Liver (tissue), 9 donors: ENCODE measurements around the gene TYSND1. TPM values are rescaled to one million over a fixed set of nuclear protein-coding genes. Genes with fewer than 3 reads are reported as not detected.

Experiments
- DNase-seq: peaks from one replicate; pipeline ENCODE4 v3.0.0-alpha.2; 2017; ENCODE audit warnings: low spot score
- H3K27ac ChIP-seq, 2 donors: one replicate each; pipeline ENCODE4 v1.7.0; 2013; ENCODE audit warnings: inconsistent platforms in 2 of 2, low read length in 2 of 2, control low read depth in 1 of 2, low read depth in 1 of 2, mild to moderate bottlenecking in 1 of 2
- H3K27me3 ChIP-seq, 4 donors: one replicate each; pipeline versions ENCODE4 v1.6.1 to v1.7.0; 2013; ENCODE audit warnings: low read length in 3 of 4, inconsistent platforms in 1 of 4, mild to moderate bottlenecking in 1 of 4, moderate library complexity in 1 of 4; ENCODE audit not compliant: control insufficient read depth in 4 of 4, insufficient read depth in 4 of 4
- H3K36me3 ChIP-seq, 4 donors: one replicate each; pipeline versions ENCODE4 v1.6.1 to v1.7.0; 2013; ENCODE audit warnings: low read length in 3 of 4, mild to moderate bottlenecking in 3 of 4, low read depth in 1 of 4, moderate library complexity in 1 of 4; ENCODE audit not compliant: control insufficient read depth in 4 of 4, insufficient read depth in 3 of 4
- H3K4me1 ChIP-seq, 4 donors: one replicate each; pipeline versions ENCODE4 v1.6.1 to v1.7.0; 2013; ENCODE audit warnings: low read length in 3 of 4, mild to moderate bottlenecking in 3 of 4, moderate library complexity in 1 of 4; ENCODE audit not compliant: control insufficient read depth in 4 of 4, insufficient read depth in 4 of 4
- H3K4me3 ChIP-seq, 3 donors: one replicate each; pipeline versions ENCODE4 v1.6.1 to v1.7.0; 2013; ENCODE audit warnings: low read length in 3 of 3, control low read depth in 1 of 3, low read depth in 1 of 3, mild to moderate bottlenecking in 1 of 3
- H3K9ac ChIP-seq, 2 donors: one replicate each; pipeline ENCODE4 v1.7.0; 2013; ENCODE audit warnings: low read length in 2 of 2, mild to moderate bottlenecking in 2 of 2, moderate library complexity in 2 of 2, control low read depth in 1 of 2, low read depth in 1 of 2
- H3K9me3 ChIP-seq, 4 donors: one replicate each; pipeline versions ENCODE4 v1.6.1 to v1.7.0; 2013; ENCODE audit warnings: low read length in 3 of 4; ENCODE audit not compliant: control insufficient read depth in 4 of 4
- ATF3 ChIP-seq: IDR thresholded peaks from 2 replicates; pipeline ENCODE4 v1.6.1; 2016; ENCODE audit warnings: antibody characterized with exemption
- CTCF ChIP-seq: fragments of 150-350 bp; IDR thresholded peaks from 2 replicates; pipeline ENCODE4 v1.5.1; 2017; ENCODE audit warnings: improper control_type of control experiment, low read depth, low read length; ENCODE audit not compliant: missing input control
- EGR1 ChIP-seq, 2 donors: IDR thresholded peaks; 2 replicates each; pipeline ENCODE4 v1.6.1; 2016 to 2018; ENCODE audit warnings: antibody characterized with exemption in 2 of 2, low read depth in 2 of 2
- FOXA1 ChIP-seq: IDR thresholded peaks from 2 replicates; pipeline ENCODE4 v1.6.1; 2016; ENCODE audit warnings: antibody characterized with exemption
- FOXA2 ChIP-seq: IDR thresholded peaks from 2 replicates; pipeline ENCODE4 v1.6.1; 2016; ENCODE audit warnings: antibody characterized with exemption
- GABPA ChIP-seq, 2 donors: IDR thresholded peaks in 1 of 2; conservative IDR thresholded peaks in 1 of 2; 2 replicates each; pipeline ENCODE4 v1.6.1; 2016; ENCODE audit warnings: antibody characterized with exemption in 2 of 2, mild to moderate bottlenecking in 1 of 2, moderate library complexity in 1 of 2
- HNF4A ChIP-seq, 2 donors: conservative IDR thresholded peaks; 2 replicates each; pipeline ENCODE4 v1.6.1; 2016; ENCODE audit warnings: antibody characterized with exemption in 2 of 2, mild to moderate bottlenecking in 2 of 2
- HNF4G ChIP-seq: IDR thresholded peaks from 2 replicates; pipeline ENCODE4 v1.6.1; 2016; ENCODE audit warnings: antibody characterized with exemption
- JUND ChIP-seq, 2 donors: IDR thresholded peaks; 2 replicates each; pipeline ENCODE4 v1.6.1; 2016; ENCODE audit warnings: antibody characterized with exemption in 2 of 2
- MAX ChIP-seq: IDR thresholded peaks from 2 replicates; pipeline ENCODE4 v1.6.1; 2016; ENCODE audit warnings: antibody characterized with exemption
- NR2F2 ChIP-seq: IDR thresholded peaks from 2 replicates; pipeline ENCODE4 v1.6.1; 2016; ENCODE audit warnings: antibody characterized with exemption
- RAD21 ChIP-seq, 2 donors: IDR thresholded peaks; 2 replicates each; pipeline ENCODE4 v1.6.1; 2016; ENCODE audit warnings: antibody characterized with exemption in 2 of 2, mild to moderate bottlenecking in 2 of 2
- REST ChIP-seq: IDR thresholded peaks from 2 replicates; pipeline ENCODE4 v1.6.1; 2016; ENCODE audit warnings: antibody characterized with exemption, mild to moderate bottlenecking
- RXRA ChIP-seq, 2 donors: IDR thresholded peaks; 2 replicates each; pipeline ENCODE4 v1.6.1; 2017 to 2018; ENCODE audit warnings: antibody characterized with exemption in 2 of 2, mild to moderate bottlenecking in 1 of 2
- SP1 ChIP-seq: IDR thresholded peaks from 2 replicates; pipeline ENCODE4 v1.6.1; 2018; ENCODE audit warnings: antibody characterized with exemption, mild to moderate bottlenecking
- TAF1 ChIP-seq: conservative IDR thresholded peaks from 2 replicates; pipeline ENCODE4 v1.6.1; 2016; ENCODE audit warnings: antibody characterized with exemption, mild to moderate bottlenecking
- YY1 ChIP-seq: IDR thresholded peaks from 2 replicates; pipeline ENCODE4 v1.6.1; 2016; ENCODE audit warnings: antibody characterized with exemption, mild to moderate bottlenecking
- ZBTB33 ChIP-seq: IDR thresholded peaks from 2 replicates; pipeline ENCODE4 v1.6.1; 2016; ENCODE audit warnings: antibody characterized with exemption
- WGBS: extraction: QIAGEN DNeasy Blood & Tissue Kit; methylation state at CpG from one replicate; pipeline ENCODE4 v1.1.7; 2013; 5-methylcytosine and 5-hydroxymethylcytosine counted together
- polyA plus RNA-seq, 2 donors: library from polyadenylated mRNA; stranded (reverse) in 1 of 2; unstranded in 1 of 2; fragments of 200-250 nt in 1 of 2; fragments of >200 nt in 1 of 2; fragmentation: Nextera tagmentation in 1 of 2; extraction: Ambion mirVana in 1 of 2; gene quantifications; one replicate each; pipeline versions ENCODE4 v1.2.1 to v1.2.3, GENCODE V29; 2013 to 2015
- total RNA-seq, 2 donors: library from RNA; depleted of rRNA; stranded (reverse); fragments of >200 nt; gene quantifications; one replicate each; pipeline ENCODE4 v1.2.3, GENCODE V29; 2014
- donor health status: healthy.
- donor health status: healthy.
- donor health status: healthy.
- donor health status: healthy.
- donor health status: healthy.

The TYSND1 gene
- total and polyA plus RNA-seq, 4 donors, result 3.9 to 11.3 (median 7.2) TPM

- no peaks in the 10 kb centered on the region for H3K27me3 ChIP-seq
- H3K9ac ChIP-seq, result no peak overlapping the region
- H3K36me3 ChIP-seq, result peaks cover 3 to 34% (median 17%) of the 10 kb centered on the region in 4 donors
- 96% methylated on average over 7 of the region's 7 CpGs for WGBS
- no peaks in the 10 kb centered on the region for H3K9me3 ChIP-seq
- DNase-seq, result no peak
- no peak overlapping the region for H3K4me3 ChIP-seq
- H3K4me1 ChIP-seq, result peaks cover 0 to 6% (median 0%) of the 10 kb centered on the region in 4 donors
- no peak for TF ChIP-seq SP1
- TF ChIP-seq MAX, result no peak
- no peak for TF ChIP-seq GABPA (IDR thresholded peaks at IDR 0.05 in 1 of 2, conservative IDR thresholded peaks at IDR 0.05 in 1 of 2)
- TF ChIP-seq EGR1 (IDR thresholded peaks at IDR 0.05; ENCODE audit: low read depth in 2 of 2), result no peak
- no peak for TF ChIP-seq HNF4A (conservative IDR thresholded peaks at IDR 0.05)
- no peak for TF ChIP-seq RAD21 (IDR thresholded peaks at IDR 0.05)
- TF ChIP-seq FOXA1, result no peak
- TF ChIP-seq ZBTB33, result no peak
- no peak for TF ChIP-seq RXRA (IDR thresholded peaks at IDR 0.05)
- TF ChIP-seq TAF1, result no peak
- no peak for TF ChIP-seq JUND (IDR thresholded peaks at IDR 0.05)
- no peak for TF ChIP-seq FOXA2
- TF ChIP-seq CTCF, result no peak
- no peak for TF ChIP-seq HNF4G
- TF ChIP-seq NR2F2, result no peak
- no peak for TF ChIP-seq ATF3
- no peak for TF ChIP-seq REST
- H3K27ac ChIP-seq, result no peak overlapping the region
Observed at GRCh38 chr10:70119197-70119596, 27.3 kb downstream of the TYSND1 start.

GRCh38 chr10:70118196-70118595 is 28.3 kb downstream of the TYSND1 start:
- Histone ChIP-seq H3K4me1 (peaks cover 0 to 6% (median 0%) of the 10 kb centered on the region in 4 donors), H3K9ac (no peak overlapping the region), H3K36me3 (peaks cover 3 to 38% (median 20%) of the 10 kb centered on the region in 4 donors), H3K27me3 (no peaks in the 10 kb centered on the region), H3K4me3 (no peak overlapping the region), H3K9me3 (no peaks in the 10 kb centered on the region), H3K27ac (no peak overlapping the region)
- no peak for DNase-seq
- 58% methylated on average over 3 of the region's 3 CpGs for WGBS
- TF ChIP-seq JUND (IDR thresholded peaks at IDR 0.05) (no peak), FOXA1 (no peak), CTCF (no peak), FOXA2 (no peak), YY1 (no peak), ZBTB33 (no peak), TAF1 (no peak), HNF4G (no peak), RAD21 (IDR thresholded peaks at IDR 0.05) (no peak), SP1 (no peak), GABPA (IDR thresholded peaks at IDR 0.05 in 1 of 2, conservative IDR thresholded peaks at IDR 0.05 in 1 of 2) (no peak), EGR1 (IDR thresholded peaks at IDR 0.05; ENCODE audit: low read depth in 2 of 2) (no peak), ATF3 (no peak), MAX (no peak), NR2F2 (no peak), RXRA (IDR thresholded peaks at IDR 0.05) (no peak), HNF4A (conservative IDR thresholded peaks at IDR 0.05) (no peak)
